ENCODE data around the gene ZNF496.
A peak's percentile ranks its signal among the peaks of the same experiment; 100 is the strongest.

Gene ZNF496

DNA sequence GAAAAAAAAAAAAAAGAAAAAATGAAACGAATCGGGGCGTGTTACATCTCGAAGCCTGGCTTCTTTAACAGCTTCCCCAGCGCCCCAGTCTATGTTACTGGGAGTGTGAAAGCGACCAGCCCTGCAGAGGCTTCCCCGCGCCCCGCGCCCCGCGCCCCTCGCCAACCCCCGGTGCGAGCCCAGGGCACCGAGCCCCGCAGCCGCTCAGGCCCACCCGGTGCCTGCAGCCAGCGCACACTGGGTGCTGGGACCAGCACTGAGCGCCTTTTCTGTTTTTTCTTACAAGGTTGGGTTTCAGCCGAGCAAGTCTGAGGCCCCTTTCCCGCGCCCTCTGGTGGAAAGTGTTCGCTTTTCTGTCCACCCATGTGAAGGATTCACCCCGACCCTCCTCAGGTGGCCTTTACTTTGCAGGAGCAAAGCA, 42.1 kb upstream of the ZNF496 start:
- H3K27ac ChIP-seq: no peak overlapping the region
- H3K27me3 ChIP-seq (replicated peaks): no peaks in the 10 kb centered on the region
- DNase-seq: peak; percentile 42
- no peaks in the 10 kb centered on the region for H3K36me3 ChIP-seq (replicated peaks)
- TF ChIP-seq, protein P1, sequence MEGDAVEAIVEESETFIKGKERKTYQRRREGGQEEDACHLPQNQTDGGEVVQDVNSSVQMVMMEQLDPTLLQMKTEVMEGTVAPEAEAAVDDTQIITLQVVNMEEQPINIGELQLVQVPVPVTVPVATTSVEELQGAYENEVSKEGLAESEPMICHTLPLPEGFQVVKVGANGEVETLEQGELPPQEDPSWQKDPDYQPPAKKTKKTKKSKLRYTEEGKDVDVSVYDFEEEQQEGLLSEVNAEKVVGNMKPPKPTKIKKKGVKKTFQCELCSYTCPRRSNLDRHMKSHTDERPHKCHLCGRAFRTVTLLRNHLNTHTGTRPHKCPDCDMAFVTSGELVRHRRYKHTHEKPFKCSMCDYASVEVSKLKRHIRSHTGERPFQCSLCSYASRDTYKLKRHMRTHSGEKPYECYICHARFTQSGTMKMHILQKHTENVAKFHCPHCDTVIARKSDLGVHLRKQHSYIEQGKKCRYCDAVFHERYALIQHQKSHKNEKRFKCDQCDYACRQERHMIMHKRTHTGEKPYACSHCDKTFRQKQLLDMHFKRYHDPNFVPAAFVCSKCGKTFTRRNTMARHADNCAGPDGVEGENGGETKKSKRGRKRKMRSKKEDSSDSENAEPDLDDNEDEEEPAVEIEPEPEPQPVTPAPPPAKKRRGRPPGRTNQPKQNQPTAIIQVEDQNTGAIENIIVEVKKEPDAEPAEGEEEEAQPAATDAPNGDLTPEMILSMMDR (IDR thresholded peaks at IDR 0.05; ENCODE audit: low read depth, low read length, missing control alignments): peak; percentile 64
- in situ Hi-C loops (cut with HindIII; ENCODE audit: low pct_ligation_motif_present, low sequenced_read_pairs): no loop called here
- no peak overlapping the region for H3K4me3 ChIP-seq (ENCODE audit: low read depth, low read length)

DNA sequence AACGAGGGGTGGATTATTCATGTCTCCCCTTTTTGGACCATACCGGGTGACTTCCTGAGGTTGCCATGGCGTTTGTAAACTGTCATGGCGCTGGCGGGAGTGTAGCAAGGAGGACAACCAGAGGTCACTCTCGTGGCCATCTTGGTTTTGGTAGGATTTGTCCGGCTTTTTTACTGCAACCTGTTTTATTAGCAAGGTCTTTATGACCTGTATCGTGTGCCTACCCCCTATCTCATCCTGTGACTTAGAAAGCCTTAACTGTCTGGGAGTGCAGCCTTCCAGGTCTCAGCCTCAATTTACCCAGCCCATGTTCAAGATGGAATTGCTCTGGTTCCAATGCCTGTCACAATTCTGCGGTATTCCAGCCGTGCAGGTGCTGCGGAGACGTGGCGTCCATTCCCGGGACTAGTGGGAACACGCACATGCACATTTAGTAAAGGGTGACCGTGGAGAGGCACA, 40.2 kb upstream of the ZNF496 start:
- in situ Hi-C loops (cut with HindIII; ENCODE audit: low pct_ligation_motif_present, low sequenced_read_pairs): no loop called here
- no peak overlapping the region for H3K27ac ChIP-seq
- no peak for DNase-seq
- no peaks in the 10 kb centered on the region for H3K36me3 ChIP-seq (replicated peaks)
- TF ChIP-seq, protein P1 (IDR thresholded peaks at IDR 0.05; ENCODE audit: low read depth, low read length, missing control alignments): no peak
- H3K4me3 ChIP-seq (ENCODE audit: low read depth, low read length): no peak overlapping the region
- no peaks in the 10 kb centered on the region for H3K27me3 ChIP-seq (replicated peaks)

- peak; percentile 76 for DNase-seq
- in situ Hi-C loops (cut with HindIII; ENCODE audit: low pct_ligation_motif_present, low sequenced_read_pairs): no loop called here
- H3K27ac ChIP-seq: no peak overlapping the region
- H3K27me3 ChIP-seq (replicated peaks): no peaks in the 10 kb centered on the region
- TF ChIP-seq, protein P1 (IDR thresholded peaks at IDR 0.05; ENCODE audit: low read depth, low read length, missing control alignments): no peak
- no peak overlapping the region for H3K4me3 ChIP-seq (ENCODE audit: low read depth, low read length)
- H3K36me3 ChIP-seq (replicated peaks): no peaks in the 10 kb centered on the region
These were observed 39.4 kb upstream of the ZNF496 start for GRCh38 chr1:247370786-247371732.

DNA sequence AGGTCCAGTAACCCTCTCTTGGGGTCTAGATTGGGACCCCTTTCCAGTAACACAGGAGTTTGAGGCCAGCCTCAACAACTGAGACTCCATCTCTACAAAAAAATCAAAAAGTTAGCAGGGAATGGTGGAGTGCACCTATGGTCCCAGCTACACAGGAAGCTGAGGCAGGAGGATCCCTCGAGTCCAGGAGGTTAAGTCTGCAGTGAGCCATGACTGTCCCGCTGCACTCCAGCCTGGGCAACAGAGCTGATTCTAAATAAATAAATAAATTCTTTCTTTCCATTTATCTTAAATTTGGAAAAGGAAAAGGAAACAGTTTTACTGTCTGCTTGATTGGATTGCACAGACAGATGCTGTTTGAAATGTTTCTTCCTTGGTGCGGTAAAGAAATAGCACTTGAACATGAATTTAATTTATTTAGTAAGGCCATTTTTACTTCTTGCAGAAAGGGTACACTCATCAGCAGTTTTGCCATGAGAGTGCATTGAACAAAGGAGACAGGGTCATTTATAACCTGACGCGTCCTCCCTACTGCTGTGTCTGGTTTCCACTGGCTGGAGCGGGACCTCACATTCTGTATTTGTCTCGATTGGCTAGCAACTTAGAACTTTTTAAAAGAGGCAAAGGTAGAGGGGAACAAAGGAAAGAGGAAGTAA, 37.0 kb upstream of the ZNF496 start:
- no peak for DNase-seq
- no peak overlapping the region for H3K27ac ChIP-seq
- TF ChIP-seq, protein P1 (IDR thresholded peaks at IDR 0.05; ENCODE audit: low read depth, low read length, missing control alignments): no peak
- H3K27me3 ChIP-seq (replicated peaks): no peaks in the 10 kb centered on the region
- no peaks in the 10 kb centered on the region for H3K36me3 ChIP-seq (replicated peaks)
- in situ Hi-C loops (cut with HindIII; ENCODE audit: low pct_ligation_motif_present, low sequenced_read_pairs): no loop called here
- H3K4me3 ChIP-seq (ENCODE audit: low read depth, low read length): no peak overlapping the region

GRCh38 chr1:247367786-247368422, 36.2 kb upstream of the ZNF496 start:
- no peak overlapping the region for H3K4me3 ChIP-seq (ENCODE audit: low read depth, low read length)
- H3K27me3 ChIP-seq (replicated peaks): no peaks in the 10 kb centered on the region
- peak; percentile 61 for DNase-seq
- H3K27ac ChIP-seq: no peak overlapping the region
- in situ Hi-C loops (cut with HindIII; ENCODE audit: low pct_ligation_motif_present, low sequenced_read_pairs): no loop called here
- no peaks in the 10 kb centered on the region for H3K36me3 ChIP-seq (replicated peaks)
- TF ChIP-seq, protein P1 (IDR thresholded peaks at IDR 0.05; ENCODE audit: low read depth, low read length, missing control alignments): no peak

All from brain microvascular endothelial cell (primary cell).